Muscle of leg (tissue), 11 donors: ENCODE results near the gene CHIA. TPM values are rescaled to one million over a fixed set of nuclear protein-coding genes. Genes with fewer than 3 reads are reported as not detected.

Source experiments
- DNase-seq: peaks from one replicate; pipeline ENCODE4 v3.0.0; 2013
- H3K27ac ChIP-seq: one replicate; pipeline ENCODE4 v1.5.1; 2013; ENCODE audit warnings: mild to moderate bottlenecking, low read length, control low read depth
- H3K27me3 ChIP-seq: one replicate; pipeline ENCODE4 v1.6.1; 2013; ENCODE audit warnings: low read length; ENCODE audit not compliant: control insufficient read depth, insufficient read depth
- H3K36me3 ChIP-seq: one replicate; pipeline ENCODE4 v1.6.1; 2013; ENCODE audit warnings: low read length; ENCODE audit not compliant: control insufficient read depth, insufficient read depth
- H3K4me1 ChIP-seq: one replicate; pipeline ENCODE4 v1.6.1; 2013; ENCODE audit warnings: low read length; ENCODE audit not compliant: control insufficient read depth, insufficient read depth
- H3K4me3 ChIP-seq: one replicate; pipeline ENCODE4 v1.5.1; 2013; ENCODE audit warnings: low read length, control low read depth
- H3K9me3 ChIP-seq: replicated peaks from 2 replicates; pipeline ENCODE4 v1.6.1; 2013; ENCODE audit warnings: low read depth, low read length; ENCODE audit not compliant: control insufficient read depth
- WGBS: methylation state at CpG from one replicate; pipeline ENCODE4 v1.1.5; 2013; ENCODE audit warnings: missing lambda C conversion rate; ENCODE audit not compliant: insufficient coverage; 5-methylcytosine and 5-hydroxymethylcytosine counted together
- polyA plus RNA-seq, 8 donors: library from polyadenylated mRNA; unstranded; fragments of 120-200 nt; gene quantifications; one replicate each; pipeline versions ENCODE4 v1.2.1 to v1.2.3, GENCODE V29; 2013; ENCODE audit warnings: inconsistent platforms in 1 of 8, low replicate concordance in 1 of 8; ENCODE audit not compliant: insufficient read length in 8 of 8, insufficient read depth in 1 of 8
- total RNA-seq: library from RNA; stranded (reverse); fragments of 120-200 nt; gene quantifications from one replicate; pipeline ENCODE4 v1.2.4, GENCODE V29; 2013

CHIA gene
- total and polyA plus RNA-seq, 9 donors = not detected

DNA sequence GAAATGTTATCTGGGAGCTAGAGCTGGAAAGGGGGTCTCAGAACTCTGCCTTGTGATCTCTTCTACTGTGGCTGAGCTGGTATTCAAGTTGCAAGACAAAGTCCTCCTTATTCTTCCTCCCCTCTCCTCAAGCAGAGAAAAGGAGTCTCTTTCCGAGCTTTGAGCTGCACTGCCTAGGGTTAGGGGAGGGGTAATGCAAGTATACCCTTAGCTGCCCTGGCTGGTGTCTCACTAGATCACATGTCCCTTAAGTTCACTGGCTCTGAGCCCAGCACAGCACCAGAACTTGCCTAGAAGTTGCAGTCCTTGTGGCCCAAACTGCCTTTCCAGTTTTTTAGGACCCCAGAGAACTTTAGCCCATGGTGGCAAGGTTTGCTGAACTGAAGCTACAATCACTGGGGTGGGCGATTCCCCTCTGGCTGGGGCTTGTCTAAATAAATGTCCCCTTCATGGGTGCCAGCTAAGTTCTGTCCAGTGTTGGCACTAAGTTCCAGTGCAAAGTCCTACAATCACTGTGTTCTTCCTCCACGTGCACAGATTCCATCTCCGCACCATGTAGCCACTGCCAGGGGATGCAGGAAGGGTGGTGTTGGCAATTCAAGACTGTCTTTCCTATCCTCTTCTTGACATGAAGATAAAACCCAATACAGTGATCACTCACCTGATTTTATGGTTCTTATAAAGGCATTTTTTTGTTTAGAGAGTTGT lies 22.7 kb upstream of the CHIA start:
- no peaks in the 10 kb centered on the region for H3K36me3 ChIP-seq
- H3K4me1 ChIP-seq = no peaks in the 10 kb centered on the region
- no peak overlapping the region for H3K27ac ChIP-seq
- 90% methylated on average over 1 of the region's 4 CpGs for WGBS
- no peak for DNase-seq
- no peak overlapping the region for H3K4me3 ChIP-seq
- no peaks in the 10 kb centered on the region for H3K9me3 ChIP-seq
- H3K27me3 ChIP-seq = peaks cover 21% of the 10 kb centered on the region

DNA sequence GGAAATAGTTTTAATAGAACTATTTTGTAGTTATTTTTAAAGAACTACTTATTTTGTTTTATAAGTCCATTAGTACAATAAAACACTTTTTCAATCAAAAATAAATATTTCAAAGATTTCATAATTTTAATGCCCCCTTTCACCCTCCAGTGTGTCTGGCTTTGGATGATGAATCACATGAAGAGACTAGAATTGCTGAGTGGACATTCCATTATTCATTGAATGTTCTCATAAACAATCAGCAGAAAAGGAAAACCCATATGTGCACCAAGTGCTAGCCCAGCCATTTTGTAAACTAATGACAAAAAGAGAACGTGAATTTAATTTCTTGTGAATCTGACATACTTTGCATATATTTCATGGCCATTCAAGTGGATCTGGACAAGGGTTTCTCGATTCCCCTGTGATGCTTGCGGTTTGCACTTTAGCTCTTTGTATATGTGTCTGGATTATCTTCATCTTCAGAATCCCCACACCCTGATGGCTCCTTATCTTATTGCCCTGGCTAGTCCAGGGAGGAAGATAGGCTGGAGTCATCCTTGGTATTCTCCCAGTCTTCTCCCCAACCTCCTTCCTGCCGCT lies 20.7 kb upstream of the CHIA start:
- no peak overlapping the region for H3K27ac ChIP-seq
- H3K4me3 ChIP-seq = no peak overlapping the region
- peaks cover 21% of the 10 kb centered on the region for H3K27me3 ChIP-seq
- H3K4me1 ChIP-seq = no peaks in the 10 kb centered on the region
- no peaks in the 10 kb centered on the region for H3K9me3 ChIP-seq
- 100% methylated on average over 1 of the region's 4 CpGs for WGBS
- no peak for DNase-seq
- no peaks in the 10 kb centered on the region for H3K36me3 ChIP-seq

- H3K27me3 ChIP-seq = peaks cover 21% of the 10 kb centered on the region
- H3K36me3 ChIP-seq = no peaks in the 10 kb centered on the region
- H3K4me3 ChIP-seq = no peak overlapping the region
- H3K4me1 ChIP-seq = no peaks in the 10 kb centered on the region
- no peak for DNase-seq
- H3K9me3 ChIP-seq = no peaks in the 10 kb centered on the region
- H3K27ac ChIP-seq = no peak overlapping the region
- 5% methylated on average over 39 of the region's 40 CpGs for WGBS
Measured at GRCh38 chr1:111270771-111271463, 19.7 kb upstream of the CHIA start.

DNA sequence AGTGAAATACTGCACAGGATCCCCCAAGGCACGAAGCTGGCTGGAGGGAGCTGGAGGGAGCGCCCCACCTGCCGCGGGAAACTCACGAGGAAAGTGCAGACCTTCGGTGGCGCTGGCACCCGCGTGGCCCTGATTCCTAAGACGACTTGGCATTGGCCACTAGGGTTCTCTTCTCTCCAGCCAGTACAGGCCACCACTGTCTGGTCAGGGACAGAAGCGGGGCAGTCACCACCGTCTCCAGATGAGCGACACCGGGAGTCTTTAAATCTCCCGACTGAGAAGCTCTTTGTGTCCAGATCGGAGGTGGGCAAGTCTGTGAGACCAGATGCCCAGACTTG lies 19.2 kb upstream of the CHIA start:
- 5% methylated on average over 16 of the region's 16 CpGs for WGBS
- Histone ChIP-seq H3K27ac (no peak overlapping the region), H3K4me1 (no peaks in the 10 kb centered on the region), H3K36me3 (no peaks in the 10 kb centered on the region), H3K9me3 (no peaks in the 10 kb centered on the region), H3K27me3 (peaks cover 21% of the 10 kb centered on the region), H3K4me3 (no peak overlapping the region)
- no peak for DNase-seq

GRCh38 chr1:111272081-111272480 lies 18.6 kb upstream of the CHIA start:
- no CpG with 5 or more reads among the region's 3 CpGs for WGBS
- DNase-seq = no peak
- Histone ChIP-seq H3K36me3 (no peaks in the 10 kb centered on the region), H3K9me3 (peaks cover 2% of the 10 kb centered on the region), H3K27ac (no peak overlapping the region), H3K4me3 (no peak overlapping the region), H3K4me1 (no peaks in the 10 kb centered on the region), H3K27me3 (peaks cover 21% of the 10 kb centered on the region)

DNA sequence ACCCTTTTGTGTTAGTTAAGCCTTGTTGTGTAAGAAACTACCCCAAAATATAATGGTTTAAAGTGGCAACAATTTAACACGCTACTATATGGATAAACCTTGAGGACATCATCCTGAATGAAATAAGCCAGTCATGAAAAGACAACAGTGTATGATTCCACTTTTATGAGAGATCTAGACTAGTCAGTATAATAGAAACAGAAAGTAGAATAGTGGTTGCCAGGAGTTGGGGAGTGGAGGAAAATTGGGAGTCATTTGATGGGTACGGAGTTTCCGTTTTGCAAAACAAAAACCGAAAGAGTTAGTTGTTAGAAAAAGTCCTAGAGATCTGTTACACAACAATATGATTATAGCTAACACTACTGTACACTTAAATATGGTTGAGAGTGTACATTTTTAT lies 16.0 kb upstream of the CHIA start:
- Histone ChIP-seq H3K36me3 (no peaks in the 10 kb centered on the region), H3K4me3 (no peak overlapping the region), H3K9me3 (peaks cover 3% of the 10 kb centered on the region), H3K27ac (no peak overlapping the region), H3K27me3 (peaks cover 18% of the 10 kb centered on the region), H3K4me1 (no peaks in the 10 kb centered on the region)
- DNase-seq = peak; percentile 7
- WGBS = no CpG with 5 or more reads among the region's 4 CpGs

DNA sequence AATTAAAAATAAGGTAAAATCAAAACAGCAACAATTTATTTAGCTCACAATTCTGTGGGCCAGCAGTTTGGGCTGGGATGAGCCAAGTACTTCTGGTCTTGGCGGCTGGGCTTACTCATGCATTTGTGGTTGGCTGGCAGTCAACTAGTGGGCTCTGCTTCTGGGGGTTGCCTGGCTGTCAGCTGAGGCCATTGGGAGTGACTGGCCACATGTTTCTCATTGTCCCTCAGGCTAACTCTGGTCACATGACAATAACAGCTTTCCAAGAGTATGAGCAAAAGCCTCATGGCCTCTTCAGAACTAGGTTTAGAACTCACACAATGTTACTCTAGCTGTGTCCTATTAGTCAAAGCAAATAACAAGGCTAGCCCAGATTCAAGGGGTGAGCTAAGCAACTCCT lies 15.6 kb upstream of the CHIA start:
- peaks cover 18% of the 10 kb centered on the region for H3K27me3 ChIP-seq
- peak; percentile 54 for DNase-seq
- 20% methylated on average over 1 of the region's 1 CpG for WGBS
- H3K27ac ChIP-seq = no peak overlapping the region
- no peaks in the 10 kb centered on the region for H3K36me3 ChIP-seq
- no peaks in the 10 kb centered on the region for H3K4me1 ChIP-seq
- peaks cover 3% of the 10 kb centered on the region for H3K9me3 ChIP-seq
- no peak overlapping the region for H3K4me3 ChIP-seq

DNA sequence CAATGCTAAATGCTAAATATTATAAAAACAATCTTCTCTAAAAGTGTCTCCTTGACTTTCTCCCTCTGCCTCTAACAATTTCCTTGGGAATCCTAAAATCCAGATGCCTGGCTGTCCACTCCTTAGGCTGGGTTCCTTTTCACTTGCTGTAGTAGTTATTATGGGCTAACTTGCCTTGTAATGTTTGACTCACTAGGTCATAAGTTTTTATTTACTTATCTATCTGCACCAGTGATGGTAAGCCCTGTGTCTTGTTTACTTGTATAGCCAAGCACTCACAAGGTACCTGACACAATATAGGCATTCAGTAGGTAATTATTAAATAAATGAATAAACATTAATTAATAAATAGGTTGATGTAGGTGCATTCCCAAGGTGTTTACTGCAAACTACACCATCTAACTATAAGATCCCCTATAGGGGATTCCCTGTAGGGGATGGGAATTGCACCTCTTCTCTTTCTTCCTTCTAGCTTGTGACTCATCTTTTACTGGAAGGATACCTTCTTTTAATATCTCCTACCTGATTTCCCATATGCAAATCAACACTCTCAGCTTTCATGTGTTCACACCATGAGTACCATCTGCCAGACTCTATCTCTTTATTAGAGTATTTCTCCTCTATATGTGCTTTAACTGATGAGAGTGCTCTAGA lies 14.7 kb upstream of the CHIA start:
- Histone ChIP-seq H3K4me1 (no peaks in the 10 kb centered on the region), H3K27ac (no peak overlapping the region), H3K27me3 (peaks cover 10% of the 10 kb centered on the region), H3K4me3 (no peak overlapping the region), H3K36me3 (no peaks in the 10 kb centered on the region), H3K9me3 (peaks cover 3% of the 10 kb centered on the region)
- no peak for DNase-seq

GRCh38 chr1:111279144-111279543 lies 11.5 kb upstream of the CHIA start:
- no peak overlapping the region for H3K4me3 ChIP-seq
- no peaks in the 10 kb centered on the region for H3K4me1 ChIP-seq
- no peaks in the 10 kb centered on the region for H3K36me3 ChIP-seq
- no peak for DNase-seq
- H3K9me3 ChIP-seq = peaks cover 3% of the 10 kb centered on the region
- peaks cover 2% of the 10 kb centered on the region for H3K27me3 ChIP-seq
- no peak overlapping the region for H3K27ac ChIP-seq
- WGBS = 72% methylated on average over 4 of the region's 4 CpGs

- Histone ChIP-seq H3K4me3 (no peak overlapping the region), H3K27me3 (peaks cover 2% of the 10 kb centered on the region), H3K9me3 (peaks cover 3% of the 10 kb centered on the region), H3K27ac (no peak overlapping the region), H3K4me1 (no peaks in the 10 kb centered on the region), H3K36me3 (no peaks in the 10 kb centered on the region)
- no peak for DNase-seq
Measured at GRCh38 chr1:111280267-111280666, 10.4 kb upstream of the CHIA start.
